Measurements from ENCODE around the gene GLB1L3.
"Not testable (repeated sequence)": the region's sequence is repeated elsewhere in the genome, so short reads cannot be mapped to it uniquely, and the experiment has no call there.

Gene GLB1L3

GRCh38 chr11:134342572-134343340 is 66.6 kb downstream of the GLB1L3 start:
- no peak for DNase-seq (ENCODE audit: extremely low read depth, low read depth)
- TF ChIP-seq CTCF (IDR thresholded peaks at IDR 0.05; ENCODE audit: low read depth, low read length) = no peak

DNA sequence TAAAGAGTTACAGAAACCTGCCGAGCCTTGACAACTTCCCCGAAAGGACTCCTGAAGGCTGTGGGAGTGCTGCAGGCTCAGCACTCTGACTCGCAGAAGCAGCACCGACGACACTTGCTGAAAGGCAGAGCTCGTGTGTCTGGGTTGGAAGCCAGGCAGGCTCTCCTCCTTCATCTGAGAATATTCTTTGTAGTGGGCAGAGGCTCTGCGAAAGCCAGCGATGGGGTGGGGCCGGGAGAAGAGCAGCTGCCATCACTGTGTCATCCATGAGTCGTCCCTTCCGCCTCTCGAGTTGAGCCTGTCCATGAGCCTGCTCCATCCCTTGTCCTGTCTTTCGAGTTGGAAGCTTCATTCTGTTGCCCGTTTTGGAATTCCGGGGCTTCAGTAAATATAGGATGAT is 67.5 kb downstream of the GLB1L3 start:
- DNase-seq (ENCODE audit: extremely low read depth, low read depth) = no peak
- no peak for TF ChIP-seq CTCF (IDR thresholded peaks at IDR 0.05; ENCODE audit: low read depth, low read length)

DNA sequence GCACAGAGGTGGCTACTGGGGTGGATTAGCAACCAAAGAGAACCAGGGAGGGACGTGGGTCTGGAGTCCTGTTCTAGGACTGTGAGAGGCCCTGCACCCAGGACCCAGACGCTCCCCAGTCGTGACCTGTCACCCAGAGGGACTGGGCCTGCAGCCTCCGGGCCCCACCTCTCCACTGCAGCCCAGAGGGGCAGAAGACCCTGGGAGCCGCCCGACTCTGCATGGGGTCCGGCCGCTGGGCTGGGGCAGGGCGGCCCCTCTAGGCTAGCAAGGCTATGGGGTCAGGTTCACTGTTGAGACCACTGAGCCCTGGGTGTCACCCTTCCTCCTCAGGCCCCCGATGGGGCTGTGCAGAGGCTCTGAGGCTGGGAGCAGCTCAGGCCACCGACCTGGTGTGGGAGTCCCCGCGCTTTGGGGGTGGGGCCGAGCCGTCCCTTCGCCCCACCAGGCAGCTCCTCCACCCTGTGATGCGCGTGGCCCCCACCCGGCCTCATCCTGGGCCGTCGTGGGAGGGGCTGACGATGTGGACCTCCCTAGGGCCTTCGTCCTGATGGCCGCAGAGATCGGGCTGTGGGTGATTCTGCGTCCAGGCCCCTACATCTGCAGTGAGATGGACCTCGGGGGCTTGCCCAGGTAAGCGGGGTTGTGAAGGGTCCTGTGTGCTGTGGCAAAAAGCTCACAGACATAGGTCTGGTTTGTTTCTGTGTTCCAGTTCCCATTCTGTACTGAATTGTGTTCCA is 68.5 kb downstream of the GLB1L3 start:
- not testable (repeated sequence) for DNase-seq (ENCODE audit: extremely low read depth, low read depth)

DNA sequence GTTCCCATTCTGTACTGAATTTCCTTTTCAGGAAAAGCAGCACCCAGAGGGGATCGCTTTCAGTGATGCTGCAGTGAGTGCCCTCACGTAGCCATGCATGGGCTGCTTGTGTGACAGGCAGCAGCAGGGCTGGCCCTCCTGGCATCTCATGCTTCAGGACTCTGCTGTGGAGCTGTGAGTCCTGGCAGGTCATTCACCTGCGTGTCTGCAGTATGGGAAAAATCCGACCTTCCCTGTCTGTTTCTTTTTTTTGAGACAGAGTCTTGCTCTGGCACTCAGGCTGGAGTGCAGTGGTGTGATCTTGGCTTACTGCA is 69.0 kb downstream of the GLB1L3 start:
- DNase-seq (ENCODE audit: extremely low read depth, low read depth) = no peak
- TF ChIP-seq CTCF (IDR thresholded peaks at IDR 0.05; ENCODE audit: low read depth, low read length) = no peak

GRCh38 chr11:134346101-134346975 is 70.2 kb downstream of the GLB1L3 start:
- DNase-seq (ENCODE audit: extremely low read depth, low read depth) = no peak
- TF ChIP-seq CTCF (IDR thresholded peaks at IDR 0.05; ENCODE audit: low read depth, low read length) = no peak

- no peak for DNase-seq (ENCODE audit: extremely low read depth, low read depth)
- TF ChIP-seq CTCF (IDR thresholded peaks at IDR 0.05; ENCODE audit: low read depth, low read length) = no peak
Measured at GRCh38 chr11:134346976-134347350, 70.8 kb downstream of the GLB1L3 start.

DNA sequence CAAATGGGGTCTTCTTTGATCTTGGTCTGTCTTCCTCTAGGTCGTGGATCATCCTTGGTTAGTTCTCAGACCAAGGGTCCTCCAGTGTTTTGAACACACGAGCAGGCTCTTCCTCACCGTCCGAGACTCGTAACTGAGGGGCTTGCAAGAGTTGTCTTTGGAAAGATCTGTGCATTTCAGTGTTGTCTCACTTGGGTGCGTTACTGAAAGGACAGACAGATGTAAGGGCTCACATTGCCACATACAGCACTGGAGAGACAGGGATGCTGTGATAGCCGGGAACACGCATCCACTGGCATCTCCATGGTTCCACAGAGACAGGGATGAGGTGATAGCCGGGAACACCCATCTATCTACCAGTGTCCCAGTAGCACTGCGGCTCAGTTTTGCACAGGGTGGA is 71.3 kb downstream of the GLB1L3 start:
- TF ChIP-seq CTCF (IDR thresholded peaks at IDR 0.05; ENCODE audit: low read depth, low read length) = no peak
- DNase-seq (ENCODE audit: extremely low read depth, low read depth) = no peak
